Measurements from ENCODE around the gene IGFBP7. TPM values are rescaled to one million over a fixed set of nuclear protein-coding genes. Genes with fewer than 3 reads are reported as not detected.

The IGFBP7 gene
- total and polyA plus RNA-seq, 2 of the 8 experiments (the other 6 are each of a cell fraction or from before 2014, with no cell fraction given): 0.17 to 0.48 TPM

DNA sequence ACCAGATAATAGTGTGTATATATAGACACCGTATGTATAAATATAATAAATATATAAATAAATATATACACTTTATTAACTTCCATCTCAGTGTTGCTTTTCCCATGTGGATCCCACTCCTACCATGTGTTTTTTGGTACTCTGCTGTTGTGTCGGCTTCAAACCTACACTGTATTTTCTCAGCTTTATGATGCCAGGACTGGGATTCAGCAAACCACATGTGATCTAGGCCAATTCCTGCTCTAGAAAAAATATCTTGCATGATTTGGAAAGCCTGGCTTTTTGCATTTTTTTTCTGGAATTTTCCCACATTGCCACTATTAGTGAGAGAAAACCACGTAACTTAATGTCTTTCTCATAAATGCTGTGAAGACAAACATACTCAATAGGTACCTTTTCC lies 75.7 kb downstream of the IGFBP7 start:
- H2BK5ac ChIP-seq (ENCODE audit: low read depth, low read length): no peak overlapping the region
- H3K18ac ChIP-seq (ENCODE audit: extremely low read depth, low read length): no peak overlapping the region
- H3K56ac ChIP-seq (replicated peaks; ENCODE audit: insufficient read length, low read depth, low read length): no peak overlapping the region
- no peak overlapping the region for H4K5ac ChIP-seq (ENCODE audit: insufficient read length, low read depth, low read length)
- ChIA-PET POLR2A (ENCODE audit: partially characterized antibody) (interaction anchor here (0.6 to 1.3 kb wide), 4 partner anchors 9 to 388 kb away, joined by 3 to 4 read pairs (median 4); no protein-coding TSS in a partner anchor), CTCF (ENCODE audit: partially characterized antibody) (interaction anchor here (1.0 to 1.4 kb wide), 2 partner anchors 58 to 129 kb away, joined by 3 to 6 read pairs; no protein-coding TSS in a partner anchor)
- H3K27me3 ChIP-seq (replicated peaks in 1 of 4; ENCODE audit: control insufficient read depth in 3 of 4, extremely low read depth in 1 of 4, insufficient read depth in 3 of 4, low read length in 3 of 4): no peaks in the 10 kb centered on the region
- H3K27ac ChIP-seq (ENCODE audit: low read depth, low read length): no peak overlapping the region
- peaks cover 0 to 2% of the 10 kb centered on the region in 2 experiments for H4K20me1 ChIP-seq (replicated peaks in 1 of 2; ENCODE audit: control insufficient read depth in 1 of 2, insufficient read depth in 2 of 2, low read length in 2 of 2)
- H3K4me2 ChIP-seq (ENCODE audit: insufficient read depth in 1 of 2, low read depth in 2 of 2, low read length in 2 of 2): no peak overlapping the region
- H3K79me1 ChIP-seq (ENCODE audit: low read depth, low read length): no peaks in the 10 kb centered on the region
- no peak overlapping the region for H3K4ac ChIP-seq (replicated peaks; ENCODE audit: insufficient read length, low read depth, low read length)
- no peak overlapping the region for H4K8ac ChIP-seq (ENCODE audit: extremely low read depth, insufficient read depth, low read length)
- H3K36me3 ChIP-seq (ENCODE audit: control insufficient read depth in 2 of 4, insufficient read depth in 4 of 4, low read length in 3 of 4): peaks cover 8 to 21% (median 10%) of the 10 kb centered on the region in 4 experiments; a peak in 6 of 8 replicates
- H2AFZ ChIP-seq (ENCODE audit: low read length): no peak overlapping the region
- no peaks in the 10 kb centered on the region for H3K23me2 ChIP-seq (ENCODE audit: low read depth, low read length)
- no peak overlapping the region for H2BK120ac ChIP-seq (replicated peaks; ENCODE audit: low read depth, low read length)
- no peaks in the 10 kb centered on the region for H3K9me3 ChIP-seq (ENCODE audit: insufficient read depth in 2 of 2, low read depth in 1 of 2, low read length in 1 of 2)
- H2BK15ac ChIP-seq (ENCODE audit: low read length): no peak overlapping the region
- H2AK5ac ChIP-seq (ENCODE audit: low read depth, low read length): no peak overlapping the region
- FAIRE-seq (no peak), DNase-seq (ENCODE audit: low read depth in 1 of 2, low spot score in 2 of 2) (no peak)
- H2BK20ac ChIP-seq (ENCODE audit: low read length): no peak overlapping the region
- H3K14ac ChIP-seq (ENCODE audit: insufficient read length): no peak overlapping the region
- no peaks in the 10 kb centered on the region for H3K4me1 ChIP-seq (replicated peaks in 1 of 4; ENCODE audit: control insufficient read depth in 3 of 4, insufficient read depth in 4 of 4, low read length in 3 of 4)
- H3K9ac ChIP-seq (replicated peaks in 1 of 4; ENCODE audit: extremely low read depth in 1 of 4, low read depth in 3 of 4, low read length in 3 of 4): no peak overlapping the region
- no peak overlapping the region for H2BK12ac ChIP-seq (ENCODE audit: low read depth, low read length)
- 90% methylated on average over 3 of the region's 3 CpGs; no CpG with 5 or more reads in 1 of the 2 experiments for WGBS, 2 experiments (ENCODE audit: extremely low coverage in 1 of 2, insufficient coverage in 1 of 2, insufficient read length in 1 of 2, insufficient replicate concordance in 2 of 2, low coverage in 1 of 2, low lambda C conversion rate in 2 of 2, missing lambda C conversion rate in 1 of 2)
- no peak overlapping the region for H4K91ac ChIP-seq (replicated peaks; ENCODE audit: insufficient read length, low read length)
- H3K4me3 ChIP-seq (ENCODE audit: extremely low read depth in 1 of 4, insufficient read depth in 2 of 4, low read depth in 3 of 4, low read length in 4 of 4): no peak overlapping the region
- H3K23ac ChIP-seq (ENCODE audit: insufficient read length): no peak overlapping the region
- no peaks in the 10 kb centered on the region for H3K79me2 ChIP-seq (ENCODE audit: control insufficient read depth in 1 of 2, insufficient read depth in 2 of 2, low read length in 2 of 2)
- no peak for TF ChIP-seq SIX5 (IDR thresholded peaks at IDR 0.05; ENCODE audit: low read depth, low read length)
- TF ChIP-seq CHD1 (IDR thresholded peaks at IDR 0.05; ENCODE audit: low read depth, low read length): no peak
- no peak for TF ChIP-seq BACH1 (IDR thresholded peaks at IDR 0.05; ENCODE audit: low read length)
- no peak for TF ChIP-seq BRCA1 (IDR thresholded peaks at IDR 0.05; ENCODE audit: low read depth, low read length)
- no peak for TF ChIP-seq FOSL1 (IDR thresholded peaks at IDR 0.05; ENCODE audit: insufficient read depth, low read depth, low read length)
- no peak for TF ChIP-seq ASH2L (IDR thresholded peaks at IDR 0.05; ENCODE audit: low read length)
- no peak for TF ChIP-seq CREB1 (IDR thresholded peaks at IDR 0.05)
- TF ChIP-seq, protein P1, sequence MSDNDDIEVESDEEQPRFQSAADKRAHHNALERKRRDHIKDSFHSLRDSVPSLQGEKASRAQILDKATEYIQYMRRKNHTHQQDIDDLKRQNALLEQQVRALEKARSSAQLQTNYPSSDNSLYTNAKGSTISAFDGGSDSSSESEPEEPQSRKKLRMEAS (IDR thresholded peaks at IDR 0.05): no peak
- TF ChIP-seq BCL11A (IDR thresholded peaks at IDR 0.05; ENCODE audit: low read depth in 2 of 2, low read length in 2 of 2): no peak
- no peak for TF ChIP-seq HDAC2 (IDR thresholded peaks at IDR 0.05; ENCODE audit: borderline replicate concordance in 1 of 2, low read depth in 2 of 2, low read length in 2 of 2)
- TF ChIP-seq, protein P2, sequence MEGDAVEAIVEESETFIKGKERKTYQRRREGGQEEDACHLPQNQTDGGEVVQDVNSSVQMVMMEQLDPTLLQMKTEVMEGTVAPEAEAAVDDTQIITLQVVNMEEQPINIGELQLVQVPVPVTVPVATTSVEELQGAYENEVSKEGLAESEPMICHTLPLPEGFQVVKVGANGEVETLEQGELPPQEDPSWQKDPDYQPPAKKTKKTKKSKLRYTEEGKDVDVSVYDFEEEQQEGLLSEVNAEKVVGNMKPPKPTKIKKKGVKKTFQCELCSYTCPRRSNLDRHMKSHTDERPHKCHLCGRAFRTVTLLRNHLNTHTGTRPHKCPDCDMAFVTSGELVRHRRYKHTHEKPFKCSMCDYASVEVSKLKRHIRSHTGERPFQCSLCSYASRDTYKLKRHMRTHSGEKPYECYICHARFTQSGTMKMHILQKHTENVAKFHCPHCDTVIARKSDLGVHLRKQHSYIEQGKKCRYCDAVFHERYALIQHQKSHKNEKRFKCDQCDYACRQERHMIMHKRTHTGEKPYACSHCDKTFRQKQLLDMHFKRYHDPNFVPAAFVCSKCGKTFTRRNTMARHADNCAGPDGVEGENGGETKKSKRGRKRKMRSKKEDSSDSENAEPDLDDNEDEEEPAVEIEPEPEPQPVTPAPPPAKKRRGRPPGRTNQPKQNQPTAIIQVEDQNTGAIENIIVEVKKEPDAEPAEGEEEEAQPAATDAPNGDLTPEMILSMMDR (IDR thresholded peaks at IDR 0.05; ENCODE audit: control extremely low read depth in 1 of 3, insufficient read depth in 1 of 3, low read depth in 1 of 3, low read length in 3 of 3): no peak
